GM21381 (cell line): ENCODE results near the gene ALKBH8.
"Not testable (repeated sequence)": the region's sequence is repeated elsewhere in the genome, so short reads cannot be mapped to it uniquely, and the experiment has no call there.

ENCODE experiments used
- ATAC-seq: cut with Tn5 transposase; IDR thresholded peaks from one replicate; pipeline ENCODE4 v1.9.1; 2021; ENCODE audit warnings: mild to moderate bottlenecking, moderate library complexity; ENCODE audit not compliant: unreplicated experiment

The ALKBH8 gene

GRCh38 chr11:107579169-107579568, 13.6 kb upstream of the ALKBH8 start:
- not testable (repeated sequence) for ATAC-seq

- no peak for ATAC-seq
Measured at GRCh38 chr11:107577346-107577711, 11.8 kb upstream of the ALKBH8 start.

- not testable (repeated sequence) for ATAC-seq
Measured at GRCh38 chr11:107576497-107577345, 11.2 kb upstream of the ALKBH8 start.

- ATAC-seq: no peak
Measured at GRCh38 chr11:107573438-107573837, 7.9 kb upstream of the ALKBH8 start.

- no peak for ATAC-seq
Measured at GRCh38 chr11:107570015-107570414, 4.5 kb upstream of the ALKBH8 start.

- no peak for ATAC-seq
Measured at GRCh38 chr11:107567739-107568335, 2.3 kb upstream of the ALKBH8 start.

GRCh38 chr11:107566569-107566968, 1.0 kb upstream of the ALKBH8 start:
- no peak for ATAC-seq

GRCh38 chr11:107565955-107566501, 493 bp upstream of the ALKBH8 start:
- ATAC-seq: not testable (repeated sequence)

GRCh38 chr11:107564877-107565218, 687 bp downstream of the ALKBH8 start:
- ATAC-seq: peak; percentile 4

- peak; percentile 28 for ATAC-seq
Measured at GRCh38 chr11:107563702-107564101, 1.8 kb downstream of the ALKBH8 start.

- ATAC-seq: no peak
Measured at GRCh38 chr11:107562647-107563208, 2.8 kb downstream of the ALKBH8 start.

GRCh38 chr11:107561688-107562087, 3.8 kb downstream of the ALKBH8 start:
- ATAC-seq: no peak

GRCh38 chr11:107550304-107550703, 15.2 kb downstream of the ALKBH8 start:
- no peak for ATAC-seq

- no peak for ATAC-seq
Measured at GRCh38 chr11:107549954-107550285, 15.6 kb downstream of the ALKBH8 start.

- ATAC-seq: peak; percentile 62
Measured at GRCh38 chr11:107549253-107549953, 16.1 kb downstream of the ALKBH8 start.

- no peak for ATAC-seq
Measured at GRCh38 chr11:107547961-107548360, 17.6 kb downstream of the ALKBH8 start.

GRCh38 chr11:107545101-107545514, 20.4 kb downstream of the ALKBH8 start:
- ATAC-seq: no peak

GRCh38 chr11:107538821-107539220, 26.7 kb downstream of the ALKBH8 start:
- no peak for ATAC-seq

- no peak for ATAC-seq
Measured at GRCh38 chr11:107538239-107538638, 27.3 kb downstream of the ALKBH8 start.

- ATAC-seq: not testable (repeated sequence)
Measured at GRCh38 chr11:107537155-107537554, 28.4 kb downstream of the ALKBH8 start.

- ATAC-seq: no peak
Measured at GRCh38 chr11:107526197-107526596, 39.3 kb downstream of the ALKBH8 start.
